IPS-15b (cell line): ENCODE results near the gene PPM1J.

ENCODE experiments used
- H3K27me3 ChIP-seq: one replicate; pipeline ENCODE4 v1.6.1; 2013; ENCODE audit warnings: low read length; ENCODE audit not compliant: control insufficient read depth, insufficient read depth
- H3K36me3 ChIP-seq: one replicate; pipeline ENCODE4 v1.6.1; 2013; ENCODE audit warnings: low read length; ENCODE audit not compliant: control insufficient read depth, insufficient read depth
- H3K4me1 ChIP-seq: one replicate; pipeline ENCODE4 v1.6.1; 2013; ENCODE audit warnings: mild to moderate bottlenecking, low read length; ENCODE audit not compliant: control insufficient read depth, insufficient read depth
- H3K4me3 ChIP-seq: one replicate; pipeline ENCODE4 v1.5.1; 2013; ENCODE audit warnings: low read depth, low read length
- H3K9ac ChIP-seq: one replicate; pipeline ENCODE4 v1.6.1; 2013; ENCODE audit warnings: low read depth, mild to moderate bottlenecking, low read length
- H3K9me3 ChIP-seq: one replicate; pipeline ENCODE4 v1.6.1; 2013; ENCODE audit warnings: mild to moderate bottlenecking, low read length; ENCODE audit not compliant: control insufficient read depth, insufficient read depth

PPM1J gene

DNA sequence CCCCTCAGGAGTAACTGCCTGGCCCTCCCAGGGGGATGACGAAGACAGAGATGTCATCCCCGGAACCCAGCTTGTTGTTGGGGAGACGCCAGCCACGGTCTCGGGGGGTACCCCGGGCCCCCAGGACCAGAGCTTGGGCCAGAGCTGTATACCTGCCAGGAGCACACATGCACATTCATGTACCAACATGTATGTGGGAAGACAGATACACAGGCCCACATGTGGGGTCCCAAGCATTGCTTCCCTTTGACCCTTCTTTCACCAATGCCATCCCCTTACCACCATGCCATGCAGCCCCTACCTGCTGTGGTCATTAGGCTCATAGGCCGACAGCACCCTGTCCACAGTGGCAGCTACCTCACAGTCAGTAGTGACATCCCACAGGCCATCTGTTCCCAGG lies 5.0 kb downstream of the PPM1J start:
- Histone ChIP-seq H3K4me3 (no peak overlapping the region), H3K9me3 (no peaks in the 10 kb centered on the region), H3K4me1 (peaks cover 30% of the 10 kb centered on the region), H3K36me3 (peaks cover 14% of the 10 kb centered on the region), H3K9ac (no peak overlapping the region), H3K27me3 (peaks cover 58% of the 10 kb centered on the region)

DNA sequence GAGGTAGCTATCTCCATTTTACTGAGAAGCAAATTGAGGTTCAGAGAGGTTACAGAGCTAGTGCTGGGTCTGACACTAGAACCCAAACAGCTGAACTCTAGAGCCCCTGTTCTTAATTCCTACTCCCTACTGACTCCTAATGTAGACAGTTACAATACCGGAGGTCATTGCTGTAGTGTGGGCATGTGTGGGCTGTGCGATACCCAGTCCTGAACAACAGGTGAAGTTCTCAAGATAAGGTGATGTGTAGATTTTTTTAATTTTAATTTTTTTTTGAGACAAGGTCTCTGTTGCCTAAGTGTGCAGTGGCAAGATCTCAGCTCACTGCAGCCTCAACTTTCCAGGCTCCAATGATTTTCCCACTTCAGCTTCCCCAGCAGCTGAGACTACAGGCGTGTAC lies 6.6 kb downstream of the PPM1J start:
- Histone ChIP-seq H3K9me3 (no peaks in the 10 kb centered on the region), H3K4me3 (no peak overlapping the region), H3K36me3 (peaks cover 14% of the 10 kb centered on the region), H3K9ac (no peak overlapping the region), H3K27me3 (peaks cover 65% of the 10 kb centered on the region), H3K4me1 (peaks cover 36% of the 10 kb centered on the region)

DNA sequence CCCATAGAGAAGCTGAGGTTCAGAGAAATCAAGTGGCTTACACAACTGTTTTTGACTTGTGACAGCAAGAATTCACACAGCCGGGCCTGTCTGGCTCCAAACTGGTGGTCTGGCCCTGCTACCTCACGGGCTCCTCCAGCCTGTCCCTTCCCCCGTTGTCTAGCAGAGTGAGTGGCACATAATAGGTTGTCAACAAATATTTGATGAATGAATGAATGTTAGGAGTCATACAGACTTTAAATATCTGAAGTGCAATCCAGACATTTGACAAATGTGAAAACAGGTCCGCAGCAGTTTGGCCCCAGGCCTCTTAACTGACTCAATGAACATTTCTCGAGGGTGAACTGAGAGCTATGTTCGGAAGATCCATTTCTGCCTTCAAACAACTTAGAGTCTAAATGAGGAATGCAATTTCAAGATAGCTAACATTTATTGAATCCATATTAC lies 7.1 kb downstream of the PPM1J start:
- peaks cover 16% of the 10 kb centered on the region for H3K36me3 ChIP-seq
- H3K9ac ChIP-seq, result peak overlapping the region; percentile 74
- peak overlapping the region; percentile 64 for H3K4me3 ChIP-seq
- peaks cover 65% of the 10 kb centered on the region for H3K27me3 ChIP-seq
- H3K4me1 ChIP-seq, result peaks cover 38% of the 10 kb centered on the region
- H3K9me3 ChIP-seq, result no peaks in the 10 kb centered on the region

DNA sequence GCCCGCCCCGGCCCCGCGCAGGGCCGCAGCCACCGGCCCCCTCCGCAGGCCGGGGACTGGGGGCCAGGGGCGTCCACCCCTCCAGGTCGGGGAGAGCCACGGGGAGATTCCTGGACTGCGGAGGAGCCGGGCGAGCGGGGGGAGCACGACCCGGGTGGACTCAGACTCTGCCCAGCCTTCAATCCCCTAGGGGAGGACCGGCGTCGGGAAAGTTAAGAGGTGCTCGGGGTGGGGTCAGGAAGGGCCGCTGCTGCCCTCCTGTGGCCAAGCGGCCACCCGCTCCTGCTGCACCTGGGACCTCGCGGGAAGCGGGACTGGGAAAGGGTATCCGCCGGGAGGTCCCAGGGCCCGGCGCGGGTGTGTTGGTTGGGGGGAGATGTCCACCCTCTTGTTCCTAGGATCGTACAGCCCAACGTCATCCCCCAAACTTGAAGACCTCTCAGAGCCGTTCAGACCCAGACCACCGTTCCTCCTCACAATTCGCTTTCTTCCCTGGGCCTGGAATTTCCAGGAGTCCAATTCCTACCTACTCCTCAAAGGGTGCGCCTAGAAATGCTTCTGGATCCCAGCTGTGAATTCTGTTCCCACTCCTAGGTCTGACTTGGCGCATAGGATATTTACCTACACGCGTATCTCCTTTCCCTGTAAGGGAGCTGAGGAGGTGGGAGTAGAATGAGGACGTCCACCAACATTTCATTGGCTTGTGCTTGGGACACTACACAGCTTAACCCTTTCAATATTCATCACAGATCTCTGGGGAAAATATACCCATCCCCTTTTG lies 7.7 kb downstream of the PPM1J start:
- H3K36me3 ChIP-seq, result peaks cover 16% of the 10 kb centered on the region
- peak overlapping the region; percentile 74 for H3K9ac ChIP-seq
- H3K9me3 ChIP-seq, result no peaks in the 10 kb centered on the region
- peaks cover 68% of the 10 kb centered on the region for H3K27me3 ChIP-seq
- H3K4me3 ChIP-seq, result peak overlapping the region; percentile 64
- H3K4me1 ChIP-seq, result peaks cover 38% of the 10 kb centered on the region

GRCh38 chr1:112706505-112707220 lies 8.5 kb downstream of the PPM1J start, which contains the start of gene RHOC:
TSS of gene RHOC (minus strand) at chr1:112707127. CDS start at chr1:112703799, 3,328 bp downstream.
- Histone ChIP-seq H3K27me3 (peaks cover 76% of the 10 kb centered on the region), H3K4me1 (peaks cover 33% of the 10 kb centered on the region), H3K9ac (peak within 1 kb of the TSS; percentile 74), H3K36me3 (peaks cover 16% of the 10 kb centered on the region), H3K9me3 (no peaks in the 10 kb centered on the region), H3K4me3 (peak within 1 kb of the TSS; percentile 64)

- no peaks in the 10 kb centered on the region for H3K9me3 ChIP-seq
- H3K4me3 ChIP-seq, result peak overlapping the region; percentile 64
- H3K27me3 ChIP-seq, result peaks cover 75% of the 10 kb centered on the region
- peaks cover 11% of the 10 kb centered on the region for H3K36me3 ChIP-seq
- H3K9ac ChIP-seq, result no peak overlapping the region
- H3K4me1 ChIP-seq, result peaks cover 36% of the 10 kb centered on the region
These were observed 10.1 kb downstream of the PPM1J start for GRCh38 chr1:112704934-112705627.

DNA sequence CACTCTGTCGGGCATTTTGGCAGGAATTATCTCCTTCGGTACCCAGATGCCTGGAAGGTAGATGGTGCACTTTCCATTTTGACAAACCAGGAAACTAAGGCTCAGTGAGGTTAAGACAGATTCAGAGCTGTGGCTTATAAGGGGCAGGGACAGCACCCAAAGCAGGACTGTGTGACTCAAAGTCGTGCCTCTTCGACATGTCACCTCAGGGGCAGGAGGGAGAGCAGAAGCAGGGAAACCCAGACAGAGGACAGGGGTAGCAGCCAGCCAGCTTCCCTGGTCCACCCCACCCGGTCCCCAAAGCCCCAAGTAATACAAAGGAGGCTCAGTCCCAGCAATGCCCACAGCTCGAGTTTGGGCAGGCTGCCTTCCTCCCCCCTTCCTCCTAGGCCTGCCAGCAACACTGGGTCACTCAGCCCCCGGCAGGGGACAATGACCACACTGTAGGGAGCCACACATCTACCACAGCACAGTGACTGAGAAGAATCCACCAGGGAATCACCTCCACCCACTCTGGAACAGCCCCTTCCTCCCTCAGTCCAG lies 10.7 kb downstream of the PPM1J start:
- peaks cover 41% of the 10 kb centered on the region for H3K4me1 ChIP-seq
- peaks cover 76% of the 10 kb centered on the region for H3K27me3 ChIP-seq
- no peaks in the 10 kb centered on the region for H3K9me3 ChIP-seq
- H3K36me3 ChIP-seq, result peaks cover 5% of the 10 kb centered on the region
- H3K9ac ChIP-seq, result no peak overlapping the region
- peak overlapping the region; percentile 64 for H3K4me3 ChIP-seq

- peaks cover 75% of the 10 kb centered on the region for H3K27me3 ChIP-seq
- H3K9ac ChIP-seq, result no peak overlapping the region
- H3K36me3 ChIP-seq, result peaks cover 5% of the 10 kb centered on the region
- peaks cover 44% of the 10 kb centered on the region for H3K4me1 ChIP-seq
- no peak overlapping the region for H3K4me3 ChIP-seq
- H3K9me3 ChIP-seq, result no peaks in the 10 kb centered on the region
These were observed 11.4 kb downstream of the PPM1J start for GRCh38 chr1:112703706-112704105.

DNA sequence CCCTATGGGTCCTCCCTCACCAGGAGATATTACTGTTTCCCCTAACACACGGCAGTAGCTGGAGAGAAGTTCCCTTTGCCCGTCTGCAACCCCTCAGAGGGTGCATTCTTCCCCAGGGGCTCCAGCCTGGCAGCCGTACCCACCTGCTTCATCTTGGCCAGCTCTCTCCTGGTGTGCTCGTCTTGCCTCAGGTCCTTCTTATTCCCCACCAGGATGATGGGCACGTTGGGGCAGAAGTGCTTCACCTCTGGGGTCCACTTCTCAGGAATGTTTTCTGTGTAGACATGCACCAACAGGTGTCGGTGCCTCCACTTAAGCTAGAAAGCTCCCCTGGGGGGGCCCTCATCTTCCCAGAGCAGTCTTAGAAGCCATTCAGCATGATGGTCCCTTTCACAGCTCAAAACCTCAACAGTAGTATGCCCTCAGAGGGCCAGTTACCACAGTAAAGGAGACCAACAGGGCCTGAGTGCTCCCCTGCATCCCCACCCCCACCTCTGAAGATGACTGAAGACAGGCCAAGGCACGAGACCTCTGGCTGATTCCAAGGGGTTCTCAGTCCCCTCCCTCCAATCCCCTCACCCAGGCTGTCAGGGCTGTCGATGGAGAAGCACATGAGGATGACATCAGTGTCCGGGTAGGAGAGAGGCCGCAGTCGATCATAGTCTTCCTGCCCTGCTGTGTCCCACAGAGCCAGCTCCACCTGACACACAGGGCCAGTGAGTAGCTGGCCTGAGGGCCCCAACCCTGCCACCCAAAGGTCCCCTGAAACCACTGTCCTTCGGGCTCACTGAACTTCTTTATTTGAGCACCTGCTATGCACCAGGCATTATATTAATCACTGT lies 12.5 kb downstream of the PPM1J start:
- Histone ChIP-seq H3K9me3 (no peaks in the 10 kb centered on the region), H3K27me3 (peaks cover 72% of the 10 kb centered on the region), H3K4me1 (peaks cover 49% of the 10 kb centered on the region), H3K4me3 (no peak overlapping the region), H3K36me3 (peaks cover 5% of the 10 kb centered on the region), H3K9ac (no peak overlapping the region)

GRCh38 chr1:112702067-112702395 lies 13.1 kb downstream of the PPM1J start:
- H3K36me3 ChIP-seq, result peaks cover 5% of the 10 kb centered on the region
- H3K4me1 ChIP-seq, result peaks cover 47% of the 10 kb centered on the region
- H3K9ac ChIP-seq, result no peak overlapping the region
- H3K9me3 ChIP-seq, result no peaks in the 10 kb centered on the region
- H3K4me3 ChIP-seq, result no peak overlapping the region
- peaks cover 71% of the 10 kb centered on the region for H3K27me3 ChIP-seq
